OCI-M2 (cell line): ENCODE results near the gene DOCK11.
"Not testable (repeated sequence)": the region's sequence is repeated elsewhere in the genome, so short reads cannot be mapped to it uniquely, and the experiment has no call there.

Experiments
- DNase-seq: peaks from one replicate; lab custom pipeline; 2025; ENCODE audit not compliant: unreplicated experiment; lab: John Stamatoyannopoulos, UW

Gene DOCK11

DNA sequence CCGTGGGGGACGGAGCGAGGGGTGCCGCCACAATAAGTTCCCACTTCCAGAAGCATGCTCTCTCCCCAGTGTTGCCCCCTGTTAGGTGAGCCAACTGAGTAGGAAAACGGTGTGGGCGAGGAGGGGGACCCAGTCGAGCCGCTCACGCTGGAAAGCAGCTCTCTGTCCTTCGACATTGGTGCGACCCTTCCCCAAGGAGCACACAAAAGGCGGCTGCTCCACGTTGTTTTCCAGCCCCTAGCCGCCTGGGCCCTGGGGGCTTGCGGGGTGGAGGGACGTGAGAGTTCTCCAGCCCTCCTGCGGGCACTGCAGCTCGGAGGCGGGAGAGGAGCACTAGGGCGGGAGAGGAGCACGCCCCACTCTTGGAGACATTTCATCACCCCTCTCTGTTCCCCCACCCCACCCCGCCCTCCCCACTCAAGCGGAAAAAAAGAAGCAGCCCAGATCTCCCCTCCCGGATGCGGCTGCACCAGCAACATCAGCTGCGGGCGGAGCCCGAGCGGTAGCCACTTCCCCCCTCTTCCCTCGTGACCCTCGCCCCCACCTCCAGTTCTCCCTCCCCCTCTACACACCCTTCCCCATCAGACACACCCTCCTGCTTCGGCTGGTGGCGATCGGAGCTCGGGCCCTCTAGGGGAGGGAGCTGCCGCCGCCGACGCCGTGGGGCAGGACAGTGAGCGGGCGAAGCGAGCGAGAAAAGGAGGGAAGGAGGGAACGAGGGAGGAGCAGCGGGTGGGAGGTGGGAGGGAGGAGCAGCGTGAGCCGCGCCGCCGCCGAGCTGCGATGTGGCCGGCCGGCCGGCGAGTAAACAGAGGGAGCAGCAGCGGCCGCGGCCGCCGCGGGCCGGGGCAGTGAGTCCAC, at the start of gene DOCK11:
Gene DOCK11, plus strand, starts transcription at position 755 of the 861 bp plus-strand sequence. CDS start 157 bp downstream, outside the sequence.
- no peak for DNase-seq

DNA sequence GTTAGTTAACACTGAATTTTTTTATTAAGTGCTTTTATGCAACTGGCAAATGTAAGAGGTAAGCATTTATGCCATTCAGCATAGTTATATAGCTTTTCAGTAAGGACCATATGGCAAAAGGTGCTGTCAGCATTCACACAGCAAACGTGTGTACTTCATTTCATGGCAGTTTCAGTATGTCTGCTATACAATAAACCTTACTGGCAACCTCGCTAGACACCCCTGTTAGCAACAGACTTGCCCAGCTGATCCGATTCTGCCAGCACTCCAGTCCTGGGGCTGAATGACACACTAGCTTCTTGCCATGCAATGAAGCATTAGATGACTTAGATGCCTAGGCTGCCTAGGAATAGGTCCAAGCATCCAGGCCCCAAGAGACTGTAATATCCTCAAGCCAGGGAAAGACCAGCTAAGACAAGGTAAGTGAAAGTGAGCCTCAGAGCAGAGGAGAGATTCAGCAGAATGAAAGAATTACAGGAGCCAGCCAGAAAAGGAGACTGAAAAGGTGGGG, 47.3 kb upstream of the DOCK11 start:
- DNase-seq = no peak

DNA sequence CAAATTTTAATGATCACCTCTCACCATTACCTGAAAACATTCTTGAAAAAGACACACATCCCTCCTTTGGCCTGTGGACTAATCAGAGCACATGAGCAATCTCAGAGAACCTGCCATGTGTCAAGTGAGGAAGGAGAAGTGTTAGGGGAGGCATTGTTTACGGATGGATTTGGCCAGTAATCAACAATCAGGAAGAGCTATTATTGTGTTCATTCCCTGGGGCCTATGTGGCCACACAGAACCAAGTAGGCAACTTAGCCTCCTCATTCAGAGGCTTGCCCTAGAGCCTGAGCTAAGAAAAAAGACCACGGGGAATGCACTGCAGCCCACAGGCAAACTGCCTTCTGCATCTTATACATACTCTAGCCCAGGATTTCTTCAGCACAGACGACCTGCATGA, 40.6 kb upstream of the DOCK11 start:
- DNase-seq = no peak

DNA sequence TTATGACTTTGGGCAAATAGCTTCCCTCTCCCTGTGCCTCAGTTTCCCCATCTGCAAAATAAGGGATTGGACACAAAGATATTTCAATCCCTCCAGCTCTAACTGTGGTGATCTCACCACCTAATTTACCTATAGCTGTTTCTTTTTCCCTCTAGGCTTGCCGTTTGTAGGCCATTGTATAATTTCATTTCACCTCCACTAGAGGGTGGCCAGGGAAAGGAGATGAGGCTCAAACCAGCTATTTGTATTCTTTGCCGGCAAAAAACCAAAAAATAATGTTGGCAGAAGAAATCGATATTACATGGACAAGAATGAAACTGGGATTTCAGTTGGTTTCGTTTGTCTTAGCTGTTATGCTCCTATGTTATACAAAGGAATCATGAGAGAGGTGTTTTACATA, 36.1 kb upstream of the DOCK11 start:
- no peak for DNase-seq

DNA sequence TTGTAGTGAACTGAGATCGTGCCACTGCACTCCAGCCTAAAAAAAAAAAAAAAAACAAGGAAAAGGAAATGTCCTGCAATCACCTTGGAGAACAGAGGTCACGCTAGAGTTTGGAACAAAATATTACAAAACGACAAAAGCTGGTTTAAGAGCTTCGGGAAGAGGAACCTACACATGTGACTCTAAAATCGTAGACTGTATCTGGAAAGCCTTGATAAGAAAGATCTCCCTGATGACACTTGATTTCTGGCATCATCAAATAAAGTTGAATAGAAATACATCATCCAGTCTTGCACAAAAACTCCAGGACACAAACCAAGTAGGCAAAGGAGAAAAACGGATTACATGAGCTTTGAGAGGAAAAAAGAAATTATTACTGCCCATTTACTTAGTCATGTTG, 31.1 kb upstream of the DOCK11 start:
- no peak for DNase-seq

DNA sequence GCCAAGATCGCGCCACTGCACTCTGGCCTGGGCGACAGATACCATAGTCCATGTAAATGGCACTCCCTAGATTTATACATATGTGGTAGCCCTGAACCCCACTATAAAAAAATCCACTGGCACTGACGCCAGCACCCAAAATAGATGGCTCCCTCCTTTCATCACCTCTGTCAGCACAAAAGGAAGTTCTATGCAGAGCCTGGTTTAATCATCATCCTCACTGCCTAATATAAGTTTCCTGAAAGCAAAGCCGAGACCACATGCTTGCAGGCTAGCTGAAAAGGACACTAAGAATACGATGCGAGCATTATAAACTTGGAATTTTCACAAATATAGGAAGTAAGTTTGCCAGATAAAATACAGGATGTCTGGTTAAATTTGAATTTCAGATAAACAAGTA, 27.5 kb upstream of the DOCK11 start:
- no peak for DNase-seq

DNA sequence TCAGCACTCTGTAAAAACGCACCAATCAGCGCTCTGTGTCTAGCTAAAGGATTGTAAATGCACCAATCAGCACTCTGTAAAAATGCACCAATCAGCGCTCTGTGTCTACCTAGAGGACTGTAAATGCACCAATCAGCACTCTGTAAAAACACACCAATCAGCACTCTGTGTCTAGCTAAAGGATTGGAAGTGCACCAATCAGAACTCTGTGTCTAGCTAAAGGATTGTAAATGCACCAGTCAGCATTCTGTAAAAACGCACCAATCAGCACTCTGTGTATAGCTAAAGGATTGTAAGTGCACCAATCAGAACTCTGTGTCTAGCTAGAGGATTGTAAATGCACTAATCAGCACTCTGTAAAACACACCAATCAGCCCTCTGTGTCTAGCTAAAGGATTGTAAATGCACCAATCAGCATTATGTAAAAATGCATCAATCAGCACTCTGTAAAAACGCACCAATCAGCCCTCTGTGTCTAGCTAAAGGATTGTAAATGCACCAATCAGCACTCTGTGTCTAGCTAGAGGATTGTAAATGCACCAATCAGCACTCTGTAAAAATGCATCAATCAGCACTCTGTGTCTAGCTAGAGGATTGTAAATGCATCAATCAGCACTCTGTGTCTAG, 24.8 kb upstream of the DOCK11 start:
- not testable (repeated sequence) for DNase-seq

DNA sequence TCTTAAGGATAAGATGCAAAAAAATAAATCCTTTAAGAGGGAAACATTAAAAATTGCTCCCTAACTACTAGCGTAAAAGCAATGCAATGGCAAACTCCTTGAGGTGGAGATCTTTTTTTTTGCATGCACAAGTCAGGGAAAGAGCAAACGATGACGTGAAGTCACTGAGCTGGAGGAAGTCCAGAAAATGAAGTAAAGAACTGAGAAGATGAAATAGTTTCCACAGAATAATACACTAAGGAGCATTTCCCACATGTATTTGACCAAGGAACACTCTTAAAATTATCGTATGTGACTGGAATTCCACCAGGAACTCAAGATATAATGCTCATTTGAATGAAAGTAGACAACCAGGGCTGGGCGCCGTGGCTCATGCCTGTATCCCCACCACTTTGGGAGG, 21.0 kb upstream of the DOCK11 start:
- no peak for DNase-seq

DNA sequence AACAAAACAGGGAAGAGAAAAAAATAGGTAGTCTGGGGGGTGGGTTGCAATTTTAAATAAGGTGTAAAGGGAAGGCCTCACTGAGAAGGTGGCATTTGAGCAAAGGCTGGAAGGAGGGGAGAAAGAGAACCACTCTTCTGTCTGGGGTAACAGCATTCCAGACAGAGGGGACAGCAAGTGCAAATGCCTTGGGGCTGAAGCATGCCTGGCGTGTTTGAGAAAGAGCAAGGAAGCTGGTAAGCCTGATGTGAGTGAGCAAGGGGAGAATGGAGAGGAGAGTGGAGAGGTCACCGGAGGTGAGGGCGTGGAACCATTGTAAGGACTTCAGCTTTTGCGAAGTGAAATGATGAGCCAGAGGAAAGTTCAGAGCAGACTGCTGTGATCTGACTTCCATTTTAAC, 19.7 kb upstream of the DOCK11 start:
- no peak for DNase-seq

DNA sequence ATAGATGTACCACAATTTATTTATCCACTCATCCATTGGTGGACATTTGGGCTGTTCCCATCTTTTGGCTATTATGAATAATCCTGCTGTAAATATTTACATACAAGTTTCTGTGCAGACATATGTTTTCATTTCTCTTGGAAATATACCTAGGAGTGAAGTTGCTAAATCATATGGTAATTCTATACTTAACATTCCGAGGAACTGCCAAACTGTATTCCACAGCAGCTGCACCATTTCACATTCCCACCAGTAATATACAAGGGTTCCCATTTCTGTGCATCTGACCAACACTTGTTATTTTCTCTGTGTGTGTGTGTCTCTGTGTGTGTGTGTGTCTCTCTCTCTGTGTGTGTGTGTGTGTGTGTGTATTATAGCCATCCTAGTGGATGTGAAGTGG, 15.4 kb upstream of the DOCK11 start:
- no peak for DNase-seq

DNA sequence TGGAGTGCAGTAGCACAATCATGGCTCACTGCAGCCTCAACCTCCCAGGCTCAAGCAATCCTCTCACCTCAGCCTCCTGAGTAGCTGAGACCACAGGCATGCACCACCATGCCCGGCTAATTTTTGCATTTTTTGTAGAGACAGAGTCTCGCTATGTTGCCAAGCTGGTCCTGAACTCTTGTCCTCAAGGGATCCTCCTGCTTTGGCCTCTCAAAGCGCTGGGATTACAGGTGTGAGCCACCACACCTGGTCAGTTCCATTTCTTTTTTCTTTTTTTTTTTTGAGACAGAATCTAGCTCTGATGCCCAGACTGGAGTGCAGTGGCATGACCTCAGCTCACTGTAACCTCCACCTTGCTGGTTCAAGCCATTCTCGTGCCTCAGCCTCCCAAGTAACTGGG, 13.2 kb upstream of the DOCK11 start:
- DNase-seq = not testable (repeated sequence)

DNA sequence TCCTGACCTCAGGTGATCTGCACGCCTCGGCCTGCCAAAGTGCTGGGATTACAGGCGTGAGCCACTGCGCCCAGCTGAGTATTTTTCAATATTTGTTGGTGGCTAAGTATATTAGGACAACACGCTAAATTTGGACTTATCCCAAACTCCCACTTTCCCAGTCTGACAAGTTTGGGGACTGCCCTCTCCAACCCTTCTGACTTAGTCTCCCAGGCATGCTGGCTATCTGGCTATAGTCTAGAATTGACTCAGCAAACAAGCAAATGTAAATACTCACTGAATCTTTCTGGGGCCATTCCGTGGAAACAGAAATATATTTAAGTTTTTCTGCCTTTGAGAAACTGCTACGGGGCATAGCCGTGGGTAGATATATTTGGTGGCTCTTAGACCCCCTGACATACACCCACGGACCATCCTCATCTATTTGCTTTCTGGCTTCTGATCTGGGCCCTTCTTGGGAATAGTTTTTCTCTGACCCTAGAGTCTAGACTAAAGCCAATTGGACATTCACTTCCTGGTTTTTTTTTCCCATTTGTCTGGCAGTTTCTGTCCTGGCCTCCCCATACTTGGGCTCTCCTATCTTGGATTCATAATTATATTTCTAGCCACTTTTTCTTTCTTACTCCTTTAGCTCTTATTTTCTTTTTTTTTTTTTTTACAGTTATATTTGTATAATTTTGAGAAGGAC, 11.3 kb upstream of the DOCK11 start:
- no peak for DNase-seq

DNA sequence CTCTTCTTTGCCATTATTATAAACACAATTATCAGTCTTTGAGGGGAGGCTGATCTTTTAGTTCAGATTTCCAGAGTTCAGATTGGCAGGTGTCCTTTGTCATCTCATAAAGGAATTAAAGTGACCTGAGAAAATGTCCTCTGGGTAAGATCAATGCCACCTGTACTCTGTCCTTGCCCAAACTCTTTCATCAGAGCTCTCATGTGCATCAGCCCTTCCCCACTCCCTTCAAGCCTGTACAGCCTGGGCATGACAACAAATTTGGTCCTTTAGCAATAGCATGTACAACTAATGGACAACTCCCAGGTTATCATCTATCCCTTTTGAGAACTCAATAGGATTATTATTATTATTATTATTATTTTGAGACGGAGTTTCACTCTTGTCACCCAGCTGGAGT, 8.9 kb upstream of the DOCK11 start:
- DNase-seq = not testable (repeated sequence)

DNA sequence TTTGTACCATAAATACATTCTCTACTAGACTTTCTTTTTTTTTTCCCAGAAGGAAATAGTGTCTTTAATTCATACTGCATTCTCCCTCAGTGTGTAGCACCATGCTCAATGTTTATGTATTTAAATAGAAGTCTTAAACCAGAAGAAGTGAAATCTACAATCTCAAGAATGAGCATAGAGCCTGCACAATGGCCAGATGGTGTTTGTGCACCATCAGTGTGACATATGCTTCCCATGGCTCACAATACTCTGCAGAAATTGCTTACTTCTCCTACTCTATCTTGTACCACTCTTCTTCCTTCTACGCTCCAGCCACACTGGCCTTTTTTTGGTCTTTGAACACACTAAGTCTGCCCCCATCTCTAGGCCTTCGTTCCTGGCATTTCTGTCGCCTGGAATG, 2.6 kb upstream of the DOCK11 start:
- no peak for DNase-seq

DNA sequence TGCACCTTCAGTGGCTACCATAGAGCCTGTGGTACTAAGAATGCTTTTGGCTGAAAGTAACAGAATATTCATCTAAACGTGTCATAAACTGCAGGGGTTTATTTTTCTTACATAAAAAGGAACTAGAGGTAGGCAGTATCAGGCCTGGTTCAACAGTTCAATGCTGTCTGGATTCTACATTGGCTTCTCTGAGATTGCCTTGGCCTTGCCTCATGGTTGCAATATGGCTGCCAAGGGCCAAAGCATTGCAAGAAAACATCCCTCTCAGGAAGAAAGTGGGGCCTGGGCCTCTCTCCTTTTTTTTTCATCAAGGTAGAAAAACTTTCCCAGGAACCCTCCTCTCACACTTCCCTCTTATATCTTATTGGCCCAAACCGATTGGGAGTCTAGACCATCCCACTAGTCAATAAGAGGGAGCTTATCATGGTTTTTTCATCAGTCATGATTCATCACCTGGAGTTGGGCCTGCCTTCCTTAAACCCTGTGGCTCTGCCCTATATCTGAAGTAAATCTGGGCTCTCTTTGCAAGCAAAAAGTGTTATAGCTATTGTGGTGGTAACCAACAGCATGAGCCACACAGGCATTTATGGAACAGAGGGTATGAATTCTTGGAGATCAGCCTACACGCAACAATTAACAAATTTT, 1.8 kb upstream of the DOCK11 start:
- no peak for DNase-seq

DNA sequence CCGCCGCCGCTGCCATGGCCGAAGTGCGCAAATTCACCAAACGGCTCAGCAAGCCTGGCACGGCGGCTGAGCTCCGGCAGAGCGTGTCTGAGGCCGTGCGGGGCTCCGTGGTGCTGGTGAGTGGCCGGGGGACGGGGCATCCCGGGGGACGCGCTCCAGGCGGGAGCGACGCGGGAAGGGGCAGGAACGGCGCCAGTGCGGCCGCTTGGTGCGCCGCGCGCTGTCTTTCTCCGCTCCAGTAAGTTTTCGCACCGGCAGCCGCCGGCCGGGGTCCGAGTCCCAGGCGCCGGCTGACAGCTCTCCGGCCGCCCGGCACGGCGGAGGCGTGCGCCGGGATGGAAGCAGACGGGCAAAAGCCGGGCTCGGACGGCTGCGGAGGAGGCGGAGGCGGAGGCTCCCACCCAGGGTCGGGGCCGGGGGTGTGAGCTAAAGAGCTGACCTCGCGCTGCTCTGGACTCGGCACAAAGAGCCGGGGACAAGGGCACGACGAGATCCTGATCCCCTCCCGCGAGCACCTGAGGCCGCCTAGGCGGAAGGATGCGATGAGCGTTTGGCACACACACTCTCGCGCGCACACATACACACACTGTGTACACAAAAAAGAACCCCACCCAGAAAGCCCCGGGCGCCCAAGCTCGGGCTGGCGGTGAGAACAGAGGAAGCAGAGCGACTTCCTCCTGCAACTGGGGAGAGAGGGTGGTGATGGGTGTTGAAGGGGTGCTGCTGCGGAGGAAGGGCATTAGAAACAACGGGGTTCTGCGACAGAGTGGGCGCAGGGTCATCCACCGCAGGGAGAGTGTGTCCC, 545 bp downstream of the DOCK11 start:
- no peak for DNase-seq

DNA sequence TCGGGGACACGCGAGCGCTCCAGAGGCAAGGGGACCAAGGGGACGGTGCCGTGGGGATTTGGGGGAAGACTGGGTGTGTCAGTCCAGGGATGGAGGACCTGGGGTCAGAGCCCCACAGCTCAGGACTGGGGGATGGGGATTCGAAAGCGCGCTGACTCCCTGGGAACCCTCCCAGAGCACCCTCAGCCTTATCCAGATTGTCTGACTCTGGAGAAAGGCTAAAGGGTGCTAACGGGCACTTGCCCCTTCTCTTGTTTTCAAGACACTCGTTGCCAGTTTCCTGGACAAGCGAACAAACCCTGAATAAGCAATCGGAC, 1.1 kb downstream of the DOCK11 start:
- no peak for DNase-seq

DNA sequence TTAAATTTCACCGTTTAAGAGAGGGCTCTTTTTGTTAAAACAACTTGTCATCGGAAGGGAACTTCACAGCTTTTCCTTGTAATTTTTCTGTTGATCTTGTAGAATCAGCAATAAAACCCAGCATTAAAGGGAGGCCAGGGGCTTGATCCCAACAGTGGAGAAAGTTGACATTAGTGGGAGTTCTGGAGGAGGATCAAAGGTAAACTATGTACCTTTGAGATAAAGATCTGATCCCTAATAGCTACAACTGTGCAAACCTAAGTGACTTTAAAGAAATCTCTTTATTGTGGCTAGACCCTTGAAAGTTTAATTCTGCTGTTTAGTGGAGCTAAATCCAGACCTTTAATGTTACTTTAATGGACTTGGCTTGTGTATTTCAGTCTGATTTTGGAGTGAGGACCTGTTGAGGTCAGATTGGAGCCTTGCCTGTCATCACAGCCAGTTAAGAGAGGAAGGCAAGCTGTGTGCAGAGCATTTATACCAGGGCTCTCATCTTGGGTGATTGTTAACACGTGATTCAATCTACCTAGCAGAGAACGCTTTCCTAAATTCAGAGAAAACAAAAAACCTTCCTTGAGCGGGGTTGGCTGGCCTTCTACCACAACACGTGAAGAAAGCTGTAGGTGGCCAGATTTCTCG, 1.7 kb downstream of the DOCK11 start:
- no peak for DNase-seq

DNA sequence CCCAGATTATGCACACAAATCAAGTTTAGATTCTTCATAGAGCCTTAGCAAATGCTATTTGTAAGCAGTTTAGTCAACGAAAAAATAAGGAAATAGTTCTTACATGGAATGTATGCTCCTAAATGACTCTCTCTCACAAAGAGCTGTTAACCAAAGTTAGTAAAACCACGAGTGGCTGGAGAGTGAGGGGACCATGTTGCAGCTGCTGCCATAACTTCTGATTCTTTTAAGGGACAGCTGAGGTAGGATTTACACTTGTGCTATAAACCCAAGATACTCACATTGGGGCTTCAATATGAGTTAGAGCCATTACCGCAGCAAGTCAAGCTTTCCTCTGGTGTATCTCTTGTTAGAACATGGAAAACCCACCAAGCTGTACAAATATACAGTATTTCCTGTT, 2.7 kb downstream of the DOCK11 start:
- no peak for DNase-seq

DNA sequence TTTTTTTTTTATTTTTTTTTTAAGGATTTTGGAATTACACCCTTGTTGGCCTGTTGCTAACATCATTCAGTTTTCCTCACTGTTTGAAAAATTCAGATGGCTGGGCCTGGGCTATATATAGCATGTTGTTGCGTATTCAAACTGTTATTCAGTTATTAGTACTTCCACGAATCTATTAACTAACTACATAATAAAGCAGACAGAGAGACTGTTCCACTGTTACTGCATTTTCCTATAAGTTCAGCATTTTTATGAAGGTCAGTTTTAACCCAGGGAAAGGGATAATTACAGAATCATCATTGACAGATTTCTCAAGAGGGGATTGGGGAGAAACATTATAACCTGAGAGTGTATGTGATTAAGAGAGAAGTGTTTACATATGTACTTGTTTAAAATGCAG, 3.1 kb downstream of the DOCK11 start:
- no peak for DNase-seq
